HL-60 (cell line): ENCODE results near the gene ANO3.

Experiments used
- DNase-seq, 2 experiments: peaks; one replicate each; pipeline ENCODE4 v3.0.0-alpha.2; 2010 to 2020; ENCODE audit warnings: low read depth in 1 of 2, low spot score in 1 of 2
- H3K27ac ChIP-seq: fragments of 250-450 bp; sonication (Bioruptor Pico); replicated peaks from 2 replicates; pipeline ENCODE4 v1.5.1; 2020; ENCODE audit warnings: mild to moderate bottlenecking, moderate library complexity
- H3K27me3 ChIP-seq: fragments of 250-450 bp; sonication (Bioruptor Pico); 2 replicates; pipeline ENCODE4 v1.5.1; 2021; ENCODE audit warnings: mild to moderate bottlenecking, moderate library complexity; ENCODE audit not compliant: insufficient read depth, poor library complexity, severe bottlenecking
- H3K4me3 ChIP-seq: replicated peaks from 2 replicates; pipeline ENCODE4 v1.5.1; 2011; ENCODE audit warnings: mild to moderate bottlenecking, control low read depth, low read length; ENCODE audit not compliant: insufficient read depth
- GABPA ChIP-seq: IDR thresholded peaks from 2 replicates; pipeline ENCODE4 v1.6.1; 2012; ENCODE audit warnings: low read depth
- POLR2AphosphoS5 ChIP-seq: IDR thresholded peaks from 2 replicates; pipeline ENCODE4 v1.6.1; 2012; ENCODE audit warnings: low read depth
- SPI1 ChIP-seq: IDR thresholded peaks from 2 replicates; pipeline ENCODE4 v1.6.1; 2012; ENCODE audit warnings: low read depth, mild to moderate bottlenecking, borderline replicate concordance
- TF ChIP-seq, protein P1 (sequence below): IDR thresholded peaks from 2 replicates; pipeline ENCODE4 v1.6.1; 2012; ENCODE audit warnings: low read depth; ENCODE audit not compliant: insufficient replicate concordance
- TF ChIP-seq, protein P2 (sequence below): IDR thresholded peaks from one replicate; pipeline ENCODE4 v1.5.1; 2011; ENCODE audit warnings: low read length, control low read depth, inconsistent platforms; ENCODE audit not compliant: insufficient read depth

ANO3 gene

DNA sequence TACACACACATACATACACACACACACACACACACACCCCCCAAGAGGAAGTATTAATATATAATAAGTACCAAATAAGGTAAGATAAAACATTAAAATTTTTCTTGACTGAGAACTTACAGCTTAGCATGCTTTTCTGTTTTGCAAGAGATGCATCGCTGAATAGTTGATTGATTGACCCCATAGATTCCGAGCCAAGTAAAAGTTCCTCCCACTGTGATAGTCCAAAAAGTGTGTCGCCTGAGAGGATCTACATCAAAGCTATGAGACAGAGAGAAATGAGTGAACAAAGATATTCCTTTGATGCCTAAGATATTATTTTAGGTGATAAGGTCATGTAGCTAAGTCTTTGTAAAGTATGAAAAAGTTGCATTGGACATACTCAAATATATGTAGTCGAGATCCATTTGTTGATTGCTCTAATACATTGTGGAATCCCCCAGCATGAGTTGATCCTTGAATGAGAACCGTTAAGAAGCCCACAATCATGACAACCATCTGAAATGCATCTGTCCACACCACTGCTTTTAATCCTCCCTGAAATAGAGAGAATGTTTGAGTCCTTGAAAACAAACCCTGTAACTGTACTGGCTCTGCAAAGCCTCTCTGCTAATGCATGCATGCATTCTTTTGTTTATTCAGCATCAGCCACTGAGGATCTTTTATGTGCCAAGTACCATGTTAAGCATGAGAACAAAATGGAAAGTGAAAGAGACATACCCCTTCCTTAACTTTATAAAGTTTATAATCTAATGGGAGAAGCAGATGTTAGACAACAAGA, 371.7 kb downstream of the ANO3 start:
- no peaks in the 10 kb centered on the region for H3K27me3 ChIP-seq
- TF ChIP-seq, protein P1, sequence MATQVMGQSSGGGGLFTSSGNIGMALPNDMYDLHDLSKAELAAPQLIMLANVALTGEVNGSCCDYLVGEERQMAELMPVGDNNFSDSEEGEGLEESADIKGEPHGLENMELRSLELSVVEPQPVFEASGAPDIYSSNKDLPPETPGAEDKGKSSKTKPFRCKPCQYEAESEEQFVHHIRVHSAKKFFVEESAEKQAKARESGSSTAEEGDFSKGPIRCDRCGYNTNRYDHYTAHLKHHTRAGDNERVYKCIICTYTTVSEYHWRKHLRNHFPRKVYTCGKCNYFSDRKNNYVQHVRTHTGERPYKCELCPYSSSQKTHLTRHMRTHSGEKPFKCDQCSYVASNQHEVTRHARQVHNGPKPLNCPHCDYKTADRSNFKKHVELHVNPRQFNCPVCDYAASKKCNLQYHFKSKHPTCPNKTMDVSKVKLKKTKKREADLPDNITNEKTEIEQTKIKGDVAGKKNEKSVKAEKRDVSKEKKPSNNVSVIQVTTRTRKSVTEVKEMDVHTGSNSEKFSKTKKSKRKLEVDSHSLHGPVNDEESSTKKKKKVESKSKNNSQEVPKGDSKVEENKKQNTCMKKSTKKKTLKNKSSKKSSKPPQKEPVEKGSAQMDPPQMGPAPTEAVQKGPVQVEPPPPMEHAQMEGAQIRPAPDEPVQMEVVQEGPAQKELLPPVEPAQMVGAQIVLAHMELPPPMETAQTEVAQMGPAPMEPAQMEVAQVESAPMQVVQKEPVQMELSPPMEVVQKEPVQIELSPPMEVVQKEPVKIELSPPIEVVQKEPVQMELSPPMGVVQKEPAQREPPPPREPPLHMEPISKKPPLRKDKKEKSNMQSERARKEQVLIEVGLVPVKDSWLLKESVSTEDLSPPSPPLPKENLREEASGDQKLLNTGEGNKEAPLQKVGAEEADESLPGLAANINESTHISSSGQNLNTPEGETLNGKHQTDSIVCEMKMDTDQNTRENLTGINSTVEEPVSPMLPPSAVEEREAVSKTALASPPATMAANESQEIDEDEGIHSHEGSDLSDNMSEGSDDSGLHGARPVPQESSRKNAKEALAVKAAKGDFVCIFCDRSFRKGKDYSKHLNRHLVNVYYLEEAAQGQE = no peak
- no peak for TF ChIP-seq SPI1
- TF ChIP-seq GABPA = no peak
- TF ChIP-seq POLR2AphosphoS5 = no peak
- TF ChIP-seq, protein P2, sequence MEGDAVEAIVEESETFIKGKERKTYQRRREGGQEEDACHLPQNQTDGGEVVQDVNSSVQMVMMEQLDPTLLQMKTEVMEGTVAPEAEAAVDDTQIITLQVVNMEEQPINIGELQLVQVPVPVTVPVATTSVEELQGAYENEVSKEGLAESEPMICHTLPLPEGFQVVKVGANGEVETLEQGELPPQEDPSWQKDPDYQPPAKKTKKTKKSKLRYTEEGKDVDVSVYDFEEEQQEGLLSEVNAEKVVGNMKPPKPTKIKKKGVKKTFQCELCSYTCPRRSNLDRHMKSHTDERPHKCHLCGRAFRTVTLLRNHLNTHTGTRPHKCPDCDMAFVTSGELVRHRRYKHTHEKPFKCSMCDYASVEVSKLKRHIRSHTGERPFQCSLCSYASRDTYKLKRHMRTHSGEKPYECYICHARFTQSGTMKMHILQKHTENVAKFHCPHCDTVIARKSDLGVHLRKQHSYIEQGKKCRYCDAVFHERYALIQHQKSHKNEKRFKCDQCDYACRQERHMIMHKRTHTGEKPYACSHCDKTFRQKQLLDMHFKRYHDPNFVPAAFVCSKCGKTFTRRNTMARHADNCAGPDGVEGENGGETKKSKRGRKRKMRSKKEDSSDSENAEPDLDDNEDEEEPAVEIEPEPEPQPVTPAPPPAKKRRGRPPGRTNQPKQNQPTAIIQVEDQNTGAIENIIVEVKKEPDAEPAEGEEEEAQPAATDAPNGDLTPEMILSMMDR = no peak

DNA sequence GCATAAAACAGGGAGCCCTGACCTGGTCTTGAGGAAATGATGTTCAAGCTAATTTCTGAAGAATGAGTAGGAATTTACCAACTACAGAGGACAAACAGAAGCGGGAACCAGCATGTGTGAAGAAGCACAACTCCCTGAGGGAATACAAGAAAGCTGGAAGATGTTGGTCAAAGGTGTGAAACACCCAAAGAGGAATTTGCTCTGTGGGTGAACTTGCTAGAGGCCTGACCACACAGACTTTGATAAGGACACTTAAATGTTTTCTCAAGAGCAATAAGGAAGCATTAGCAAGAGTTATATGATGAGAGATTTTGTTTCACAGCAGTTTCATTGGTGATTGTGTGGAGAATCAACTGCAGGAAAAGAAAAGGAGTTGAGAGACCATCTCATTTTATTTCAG, 372.3 kb downstream of the ANO3 start:
- no peak for TF ChIP-seq GABPA
- no peak for TF ChIP-seq SPI1
- TF ChIP-seq, protein P1 = no peak
- no peak for TF ChIP-seq POLR2AphosphoS5
- TF ChIP-seq, protein P2 = no peak
- no peak for DNase-seq
- no peaks in the 10 kb centered on the region for H3K27me3 ChIP-seq
- no peak overlapping the region for H3K4me3 ChIP-seq
- H3K27ac ChIP-seq = no peak overlapping the region

More for the DNA sequence above, 371.7 kb downstream of the ANO3 start:
- Histone ChIP-seq H3K27ac (no peak overlapping the region), H3K4me3 (no peak overlapping the region)
- DNase-seq = no peak

DNA sequence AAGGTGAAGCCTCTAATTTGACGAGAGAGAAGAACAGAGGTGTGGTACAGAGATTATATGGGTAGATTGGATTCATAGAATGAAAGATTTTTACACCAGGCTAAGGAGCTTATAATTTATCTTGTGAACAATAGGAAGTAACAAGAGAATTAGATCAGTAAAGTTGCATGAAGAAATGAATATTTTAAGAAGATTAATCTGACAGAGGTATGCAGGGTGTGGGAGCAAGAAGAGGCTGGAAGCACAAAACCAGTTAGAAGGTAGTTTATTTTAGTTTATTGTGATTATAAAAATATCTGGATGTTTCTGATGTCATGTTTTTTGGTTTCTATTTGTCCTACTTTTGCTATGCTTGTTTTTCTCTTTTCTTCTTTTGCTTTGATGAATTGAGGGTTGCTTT, 374.3 kb downstream of the ANO3 start:
- no peak for DNase-seq
- Histone ChIP-seq H3K27ac (no peak overlapping the region), H3K4me3 (no peak overlapping the region), H3K27me3 (no peaks in the 10 kb centered on the region)
- TF ChIP-seq GABPA (no peak), SPI1 (no peak), POLR2AphosphoS5 (no peak)
- TF ChIP-seq, protein P2 = no peak
- TF ChIP-seq, protein P1 = no peak
